ENCODE measurements around the gene MYCBP2.
"Not testable (repeated sequence)": the region's sequence is repeated elsewhere in the genome, so short reads cannot be mapped to it uniquely, and the experiment has no call there.

The MYCBP2 gene

GRCh38 chr13:77298426-77298825, 28.5 kb downstream of the MYCBP2 start:
- DNase-seq = no peak

DNA sequence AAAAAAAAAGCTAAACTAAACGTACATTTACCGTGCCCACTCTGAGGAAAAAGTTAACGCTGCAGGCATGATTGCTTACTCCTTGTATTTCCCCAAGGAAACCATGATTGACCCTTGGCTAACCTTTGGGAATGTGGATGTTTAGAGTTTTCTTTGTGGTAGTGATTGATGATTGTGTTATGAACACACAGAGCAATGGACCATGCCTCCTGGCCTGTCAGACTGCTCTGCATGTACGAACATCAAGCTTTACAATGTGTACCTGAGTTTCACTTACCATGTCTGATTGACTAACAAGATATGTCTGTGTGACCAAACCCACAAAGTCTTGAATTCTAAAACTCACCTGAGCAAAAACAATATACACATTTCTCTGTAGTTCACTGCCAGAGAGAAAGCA, 35.1 kb downstream of the MYCBP2 start:
- no peak for DNase-seq

GRCh38 chr13:77290342-77290741, 36.6 kb downstream of the MYCBP2 start:
- no peak for DNase-seq

- DNase-seq = no peak
These were observed 37.0 kb downstream of the MYCBP2 start for GRCh38 chr13:77289851-77290250.

DNA sequence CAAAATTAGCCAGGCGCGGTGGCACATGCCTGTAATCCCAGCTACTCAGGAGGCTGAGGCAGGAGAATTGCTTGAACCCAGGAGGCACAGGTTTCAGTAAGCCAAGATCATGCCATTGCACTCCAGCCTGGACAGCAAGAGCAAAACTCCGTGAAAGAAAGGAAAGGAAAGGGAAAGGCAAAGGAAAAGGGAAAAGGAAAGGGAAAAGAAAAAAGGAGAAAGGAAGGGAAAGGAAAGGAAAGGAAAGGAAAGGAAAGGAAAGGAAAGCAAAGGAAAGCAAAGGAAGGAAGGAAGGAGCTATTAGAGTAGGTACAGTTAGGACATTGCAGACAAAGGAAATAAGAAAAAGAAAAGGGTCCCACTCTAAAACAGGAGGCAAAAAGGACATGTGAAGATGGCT, 41.3 kb downstream of the MYCBP2 start:
- not testable (repeated sequence) for DNase-seq

GRCh38 chr13:77285098-77285497, 41.8 kb downstream of the MYCBP2 start:
- DNase-seq = no peak

DNA sequence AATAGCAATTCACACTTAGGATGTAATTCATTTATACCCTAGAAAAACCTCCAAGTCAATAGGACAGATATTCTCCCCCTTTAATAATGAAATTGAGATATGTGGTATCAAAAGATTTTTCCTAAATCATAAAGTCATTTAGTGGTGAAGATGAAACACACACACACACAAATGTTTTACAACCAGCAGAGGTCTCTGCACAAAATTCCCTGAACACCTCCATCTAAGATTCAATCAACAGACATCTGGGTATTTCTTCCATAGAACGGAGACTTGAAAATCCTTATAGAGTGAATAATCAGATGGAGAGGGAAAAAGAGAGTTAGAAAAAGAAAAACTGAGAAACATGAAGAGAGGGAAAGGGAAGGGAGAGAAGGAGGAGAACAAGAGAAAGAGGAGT, 52.8 kb downstream of the MYCBP2 start:
- no peak for DNase-seq

- no peak for DNase-seq
These were observed 57.8 kb downstream of the MYCBP2 start for GRCh38 chr13:77269141-77269540.

DNA sequence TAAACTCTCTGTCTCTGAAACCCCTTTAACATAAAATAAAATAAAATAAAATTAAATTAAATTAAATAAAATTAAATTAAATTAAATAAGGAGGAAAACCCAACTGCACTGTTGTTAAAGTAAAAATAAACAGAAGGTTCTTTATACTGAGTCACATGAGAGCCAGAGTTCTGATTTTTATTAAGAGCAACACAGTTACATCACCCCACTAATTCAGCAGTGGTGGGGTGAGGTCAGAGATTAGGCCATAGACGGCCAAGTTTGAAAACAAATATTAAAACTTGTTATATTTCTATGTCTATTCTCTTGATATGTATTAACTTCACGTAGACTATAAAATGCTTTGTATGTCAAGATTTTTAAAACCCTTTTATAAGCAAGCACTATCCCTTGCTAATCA, 59.5 kb downstream of the MYCBP2 start:
- DNase-seq = no peak

DNA sequence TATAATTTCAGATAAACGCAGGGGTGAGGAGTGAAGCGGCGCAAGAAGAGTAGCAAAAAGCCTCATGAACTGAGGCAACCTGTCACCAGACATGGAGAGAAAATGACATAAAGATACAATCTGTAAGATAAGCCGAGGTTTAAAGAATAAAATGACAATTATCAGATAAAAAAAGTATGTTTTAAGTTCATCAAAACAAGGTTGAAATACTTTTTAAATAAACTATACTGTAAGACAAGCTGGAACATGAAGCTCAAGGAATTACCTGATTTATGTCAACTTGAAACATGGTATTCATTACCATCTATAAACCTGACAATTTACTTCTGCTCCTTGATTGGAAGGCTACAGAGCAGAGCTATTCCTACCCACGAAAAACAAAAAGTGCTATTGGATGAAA, 61.6 kb downstream of the MYCBP2 start:
- no peak for DNase-seq

DNA sequence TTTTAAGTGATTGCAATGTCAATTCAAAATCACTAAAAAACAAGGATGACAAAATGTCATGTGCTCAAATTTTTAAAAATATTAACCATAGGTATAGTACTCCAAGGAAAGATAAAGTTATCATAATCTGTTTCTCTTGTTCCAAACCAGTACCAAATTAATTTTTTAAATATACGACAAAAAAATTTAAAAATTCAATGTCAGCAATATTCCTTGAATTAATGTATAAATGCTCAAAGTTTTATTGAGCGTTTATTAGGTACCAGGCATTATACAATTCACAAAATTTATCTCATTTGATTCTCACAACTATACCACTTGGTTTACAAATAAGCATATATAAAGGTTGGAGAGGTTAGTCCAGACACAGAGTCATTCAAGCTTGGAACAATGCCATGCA, 64.7 kb downstream of the MYCBP2 start:
- DNase-seq = no peak

DNA sequence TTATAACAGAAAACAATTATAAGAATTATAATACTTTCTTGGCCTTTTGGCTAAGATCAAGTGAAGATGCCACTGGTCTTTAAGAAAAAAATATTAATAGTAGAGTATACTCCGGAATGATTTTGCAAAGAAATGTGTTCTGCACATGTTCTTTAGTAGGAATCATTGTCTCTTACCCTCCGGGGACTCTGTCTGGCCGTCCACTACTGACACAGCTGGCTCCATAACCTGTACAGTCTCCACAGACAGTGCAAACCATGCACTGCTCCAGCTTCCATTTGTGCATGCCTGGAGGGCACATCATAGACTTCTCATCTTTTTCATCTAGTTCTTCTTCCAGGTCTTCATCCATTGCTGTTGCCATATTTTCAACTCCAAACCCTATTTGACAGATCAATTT, 75.9 kb downstream of the MYCBP2 start:
- no peak for DNase-seq

- not testable (repeated sequence) for DNase-seq
These were observed 81.7 kb downstream of the MYCBP2 start for GRCh38 chr13:77245224-77245623.

- no peak for DNase-seq
These were observed 87.6 kb downstream of the MYCBP2 start for GRCh38 chr13:77239312-77239711.

- no peak for DNase-seq
These were observed 91.4 kb downstream of the MYCBP2 start for GRCh38 chr13:77235456-77236022.

GRCh38 chr13:77233159-77233558, 93.7 kb downstream of the MYCBP2 start:
- DNase-seq = no peak

DNA sequence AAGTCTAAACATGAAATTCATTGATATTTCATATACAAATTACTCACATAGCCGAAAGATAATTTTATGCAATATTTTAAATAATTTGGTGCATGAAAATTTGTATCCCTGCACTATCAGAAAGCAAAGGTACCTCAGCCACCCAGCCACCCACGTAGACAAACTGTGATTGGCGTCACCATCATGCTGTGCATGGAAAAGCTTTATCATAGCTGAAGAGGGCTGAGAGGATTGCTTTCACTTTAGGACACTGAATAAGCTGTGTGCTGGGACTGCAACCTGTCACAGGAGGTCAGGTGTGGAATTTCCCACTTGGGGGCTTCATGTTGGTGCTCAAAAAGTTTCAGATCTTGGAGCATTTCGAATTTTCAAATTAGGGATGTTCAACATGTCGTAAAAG, 96.3 kb downstream of the MYCBP2 start:
- no peak for DNase-seq

- DNase-seq = no peak
These were observed 100.9 kb downstream of the MYCBP2 start for GRCh38 chr13:77225946-77226345.

DNA sequence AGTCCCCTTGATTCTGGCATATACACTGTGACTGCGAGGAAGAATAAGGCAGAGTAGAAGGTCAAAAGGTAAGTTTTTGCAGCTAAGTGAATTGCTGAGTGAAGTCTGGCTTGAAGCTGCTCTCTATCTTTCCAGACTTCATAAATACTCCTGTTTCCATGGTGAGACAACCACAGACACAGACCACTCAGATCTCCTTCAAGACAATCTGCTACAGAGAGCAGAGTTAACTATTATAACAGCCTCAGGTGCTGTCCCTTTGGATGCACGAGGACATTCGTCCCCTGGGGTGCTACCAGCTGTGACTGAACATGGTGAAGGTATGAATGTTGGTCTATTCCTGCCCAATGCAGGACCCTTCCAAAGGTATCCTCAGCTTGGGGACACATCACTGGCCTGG, 104.0 kb downstream of the MYCBP2 start:
- DNase-seq = no peak

DNA sequence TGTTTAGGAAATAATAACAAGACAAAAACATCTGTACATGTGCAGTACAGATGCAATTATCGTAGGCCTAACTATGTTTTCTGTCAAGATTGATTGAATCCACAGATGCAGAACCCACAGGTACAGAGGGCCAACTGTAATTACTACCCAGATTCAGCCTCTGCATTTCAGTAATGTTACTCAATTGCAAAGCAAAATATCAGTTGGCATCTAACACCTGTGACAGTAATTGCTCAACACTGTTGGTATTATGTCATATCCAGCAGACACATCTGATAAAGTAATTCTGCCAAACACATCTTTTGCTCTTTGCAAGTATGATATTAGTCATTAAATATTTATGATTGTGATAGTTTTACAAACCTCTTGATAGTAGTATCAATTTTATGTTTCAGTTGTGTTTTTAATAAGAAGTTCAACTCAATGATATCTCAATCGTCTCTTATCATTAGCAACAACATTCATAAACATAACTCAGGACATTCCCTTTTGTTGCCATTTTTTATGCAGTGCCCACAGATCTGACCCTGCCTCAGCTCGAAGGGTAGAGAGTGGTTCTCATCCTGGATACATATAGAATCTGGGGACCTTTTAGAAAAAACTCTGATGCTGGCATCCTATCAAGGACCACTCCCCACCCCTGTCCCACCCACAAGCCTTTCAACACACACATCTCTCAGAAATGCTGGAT, 104.7 kb downstream of the MYCBP2 start:
- no peak for DNase-seq

DNA sequence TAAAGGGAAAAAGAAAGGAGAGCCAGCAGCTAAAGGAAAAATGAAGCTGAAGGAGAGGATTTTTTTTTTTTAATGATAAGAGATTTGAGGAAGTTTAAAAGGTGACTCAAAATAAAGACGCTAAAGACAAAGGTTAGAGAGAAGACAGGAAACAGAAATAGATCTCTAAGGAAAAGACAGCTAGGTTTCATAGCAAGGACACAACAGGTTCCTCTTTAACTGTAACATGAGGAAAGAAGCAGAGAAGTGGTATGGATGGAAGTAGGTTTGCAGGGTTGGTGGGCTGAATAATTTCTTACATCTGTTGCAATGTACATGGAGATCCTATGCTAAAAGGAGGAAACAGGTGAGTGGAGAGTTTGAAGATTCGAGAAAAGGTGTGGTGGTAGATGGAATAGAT, 107.5 kb downstream of the MYCBP2 start:
- no peak for DNase-seq

DNA sequence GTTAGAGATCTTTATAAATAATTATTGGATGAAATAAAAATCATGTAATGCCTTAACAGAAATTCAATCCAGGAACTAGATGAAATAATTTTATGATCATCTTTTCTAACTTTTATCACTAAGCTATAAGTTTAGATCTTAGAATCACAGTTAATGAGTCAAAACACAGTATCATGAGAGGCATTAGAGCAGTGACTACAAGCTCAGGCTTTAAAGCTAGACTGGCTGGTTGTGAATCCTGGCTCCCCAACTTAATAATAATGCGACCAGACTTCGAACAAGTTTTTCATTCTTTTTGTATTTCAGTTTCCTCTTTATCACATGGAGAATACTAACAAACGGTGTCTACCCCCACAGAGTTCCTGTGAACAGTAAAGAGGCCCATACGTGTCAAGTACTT, 108.6 kb downstream of the MYCBP2 start:
- no peak for DNase-seq

- no peak for DNase-seq
These were observed 111.4 kb downstream of the MYCBP2 start for GRCh38 chr13:77215543-77215942.

DNA sequence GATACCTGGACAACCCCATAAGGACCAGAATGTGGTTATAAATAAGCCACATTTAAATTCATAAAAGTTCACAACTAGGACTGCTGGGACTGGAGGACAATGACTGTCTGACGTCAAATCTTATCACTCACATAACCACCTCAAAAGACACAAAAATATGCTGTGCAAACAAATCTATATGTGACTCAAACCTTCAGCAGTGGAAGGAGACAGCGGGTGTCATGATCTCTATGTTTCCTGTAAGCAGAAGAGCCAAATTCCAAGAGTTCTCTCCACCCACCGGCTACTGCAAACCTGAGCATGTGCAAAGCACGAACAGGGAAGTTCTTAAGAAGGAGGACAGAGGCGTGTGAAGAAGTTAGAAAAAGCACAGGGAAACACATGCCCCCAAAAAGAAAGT, 113.2 kb downstream of the MYCBP2 start:
- DNase-seq = no peak

DNA sequence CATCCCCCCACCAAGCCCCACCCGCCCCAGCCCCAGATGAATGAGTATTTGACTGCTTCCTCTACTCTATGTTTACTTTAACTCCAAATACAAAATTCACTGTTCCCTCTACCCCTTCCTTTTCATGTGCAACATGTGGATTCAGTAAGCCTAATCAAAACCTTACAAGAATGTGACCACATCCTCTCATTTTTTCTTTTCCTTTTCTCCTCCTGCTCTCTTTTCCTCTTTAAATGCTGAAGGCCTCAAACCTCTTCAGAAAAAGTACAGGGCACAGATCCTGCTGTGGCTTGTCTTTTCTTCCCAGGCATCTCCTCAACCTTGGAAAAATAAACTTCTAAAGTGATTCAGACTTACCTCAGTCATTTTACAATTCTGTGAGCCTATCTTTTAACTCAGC, 119.0 kb downstream of the MYCBP2 start:
- DNase-seq = no peak

All from SHP77 treated with DMSO at 0.1 percent for 48 hours (cell line).